Measurements from ENCODE around the gene CRACR2B.

Gene CRACR2B

DNA sequence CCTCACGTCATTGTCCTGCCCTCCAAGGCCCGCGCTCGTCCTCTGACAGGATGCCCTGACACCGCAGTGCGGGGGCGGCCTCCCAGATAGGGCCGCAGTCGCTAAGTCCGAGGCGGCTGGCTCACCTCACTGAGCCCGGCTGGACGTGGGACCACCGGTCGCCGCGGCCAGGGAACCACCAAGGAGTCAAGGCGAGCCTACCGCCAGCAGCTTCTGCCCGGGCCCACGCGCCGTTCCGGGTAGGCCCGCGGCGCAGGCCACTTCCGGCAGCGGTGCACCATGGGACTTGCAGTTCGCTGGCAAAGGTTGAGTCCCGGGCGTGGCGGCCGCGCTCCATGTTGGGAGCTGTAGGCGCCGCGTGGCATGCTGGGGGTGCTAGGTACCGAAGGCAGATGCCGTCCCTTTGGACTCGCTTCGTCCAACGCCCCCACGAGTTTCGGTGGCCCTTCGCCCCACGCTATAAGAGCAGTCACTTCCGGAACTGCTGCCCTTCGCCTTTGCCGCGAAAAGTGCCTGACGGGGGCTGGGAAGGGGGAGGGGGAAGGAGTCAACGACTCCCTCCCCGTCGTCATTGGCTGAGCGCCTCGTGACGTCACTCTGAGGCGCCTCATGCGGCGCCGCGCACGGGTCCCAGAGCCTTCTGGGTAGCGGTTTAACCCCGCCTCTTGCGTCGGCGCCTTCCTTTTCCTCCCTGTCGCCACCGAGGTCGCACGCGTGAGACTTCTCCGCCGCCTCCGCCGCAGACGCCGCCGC, 18.3 kb upstream of the CRACR2B start, which contains the start of gene RPLP2:
TSS of gene RPLP2 (plus strand) at position 681 of the 753 bp plus-strand sequence. CDS start 268 bp downstream, outside the sequence.
- H3K36me3 ChIP-seq (ENCODE audit: control insufficient read depth, low read length): peaks cover 59% of the 10 kb centered on the region
- peaks cover 55% of the 10 kb centered on the region for H3K4me1 ChIP-seq (ENCODE audit: control insufficient read depth, low read length)
- H3F3A ChIP-seq (ENCODE audit: control insufficient read depth, insufficient read depth): peaks cover 42% of the 10 kb centered on the region
- H3K79me2 ChIP-seq (ENCODE audit: control insufficient read depth, low read length): peaks cover 58% of the 10 kb centered on the region
- no peaks in the 10 kb centered on the region for H3K27me3 ChIP-seq (ENCODE audit: control insufficient read depth, low read length)
- TF ChIP-seq EZH2phosphoT487 (IDR thresholded peaks at IDR 0.05; ENCODE audit: borderline replicate concordance, low read length): no peak
- TF ChIP-seq, protein P1, sequence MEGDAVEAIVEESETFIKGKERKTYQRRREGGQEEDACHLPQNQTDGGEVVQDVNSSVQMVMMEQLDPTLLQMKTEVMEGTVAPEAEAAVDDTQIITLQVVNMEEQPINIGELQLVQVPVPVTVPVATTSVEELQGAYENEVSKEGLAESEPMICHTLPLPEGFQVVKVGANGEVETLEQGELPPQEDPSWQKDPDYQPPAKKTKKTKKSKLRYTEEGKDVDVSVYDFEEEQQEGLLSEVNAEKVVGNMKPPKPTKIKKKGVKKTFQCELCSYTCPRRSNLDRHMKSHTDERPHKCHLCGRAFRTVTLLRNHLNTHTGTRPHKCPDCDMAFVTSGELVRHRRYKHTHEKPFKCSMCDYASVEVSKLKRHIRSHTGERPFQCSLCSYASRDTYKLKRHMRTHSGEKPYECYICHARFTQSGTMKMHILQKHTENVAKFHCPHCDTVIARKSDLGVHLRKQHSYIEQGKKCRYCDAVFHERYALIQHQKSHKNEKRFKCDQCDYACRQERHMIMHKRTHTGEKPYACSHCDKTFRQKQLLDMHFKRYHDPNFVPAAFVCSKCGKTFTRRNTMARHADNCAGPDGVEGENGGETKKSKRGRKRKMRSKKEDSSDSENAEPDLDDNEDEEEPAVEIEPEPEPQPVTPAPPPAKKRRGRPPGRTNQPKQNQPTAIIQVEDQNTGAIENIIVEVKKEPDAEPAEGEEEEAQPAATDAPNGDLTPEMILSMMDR (IDR thresholded peaks at IDR 0.05; ENCODE audit: low read depth, low read length, poor library complexity, severe bottlenecking): no peak
- H3K9me2 ChIP-seq (replicated peaks; ENCODE audit: control insufficient read depth, low read length): no peaks in the 10 kb centered on the region
- no peaks in the 10 kb centered on the region for H3K9me3 ChIP-seq (ENCODE audit: control insufficient read depth, insufficient read depth, low read length)
- peaks cover 20% of the 10 kb centered on the region; the same call in 1 of the 2 replicates for H4K20me1 ChIP-seq (ENCODE audit: control insufficient read depth, insufficient read depth, low read depth, low read length)
- H3K4me2 ChIP-seq (ENCODE audit: low read length): peak within 1 kb of the TSS; percentile 73
- H3K4me3 ChIP-seq (ENCODE audit: low read length): peak within 1 kb of the TSS; percentile 91
- peak within 1 kb of the TSS; percentile 75 for H3K27ac ChIP-seq (ENCODE audit: low read depth, low read length)

DNA sequence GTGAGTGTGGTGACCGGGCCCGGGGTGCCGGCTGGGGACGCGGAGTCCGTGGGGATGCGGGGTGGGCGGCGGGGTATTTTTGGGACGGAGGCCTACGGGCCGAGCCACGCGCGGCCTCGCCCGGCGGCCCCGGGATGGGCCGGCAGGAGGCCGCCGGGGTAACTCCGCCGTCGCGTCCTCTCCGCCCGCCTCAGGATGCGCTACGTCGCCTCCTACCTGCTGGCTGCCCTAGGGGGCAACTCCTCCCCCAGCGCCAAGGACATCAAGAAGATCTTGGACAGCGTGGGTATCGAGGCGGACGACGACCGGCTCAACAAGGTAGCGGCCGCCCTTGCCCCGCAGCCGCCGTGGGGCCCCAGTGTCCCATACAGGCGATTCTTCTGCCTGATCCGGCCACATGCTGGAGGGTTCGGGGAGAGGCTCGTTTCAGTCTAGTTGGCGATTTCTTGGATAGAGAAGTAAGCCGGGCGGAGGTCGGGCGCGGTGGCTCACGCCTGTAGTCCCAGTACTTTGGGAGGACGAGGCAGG, 17.6 kb upstream of the CRACR2B start:
- Histone ChIP-seq H3K4me1 (ENCODE audit: control insufficient read depth, low read length) (peaks cover 51% of the 10 kb centered on the region), H3K36me3 (ENCODE audit: control insufficient read depth, low read length) (peaks cover 60% of the 10 kb centered on the region), H3K27ac (ENCODE audit: low read depth, low read length) (peak overlapping the region; percentile 75), H3K9me3 (ENCODE audit: control insufficient read depth, insufficient read depth, low read length) (no peaks in the 10 kb centered on the region), H3K4me2 (ENCODE audit: low read length) (peak overlapping the region; percentile 67), H3K27me3 (ENCODE audit: control insufficient read depth, low read length) (no peaks in the 10 kb centered on the region), H3K79me2 (ENCODE audit: control insufficient read depth, low read length) (peaks cover 53% of the 10 kb centered on the region), H4K20me1 (ENCODE audit: control insufficient read depth, insufficient read depth, low read depth, low read length) (peaks cover 20% of the 10 kb centered on the region; the same call in 1 of the 2 replicates), H3F3A (ENCODE audit: control insufficient read depth, insufficient read depth) (peaks cover 47% of the 10 kb centered on the region), H3K9me2 (replicated peaks; ENCODE audit: control insufficient read depth, low read length) (no peaks in the 10 kb centered on the region), H3K4me3 (ENCODE audit: low read length) (peak overlapping the region; percentile 91)
- no peak for TF ChIP-seq EZH2phosphoT487 (IDR thresholded peaks at IDR 0.05; ENCODE audit: borderline replicate concordance, low read length)
- TF ChIP-seq, protein P1 (IDR thresholded peaks at IDR 0.05; ENCODE audit: low read depth, low read length, poor library complexity, severe bottlenecking): peak; percentile 12

DNA sequence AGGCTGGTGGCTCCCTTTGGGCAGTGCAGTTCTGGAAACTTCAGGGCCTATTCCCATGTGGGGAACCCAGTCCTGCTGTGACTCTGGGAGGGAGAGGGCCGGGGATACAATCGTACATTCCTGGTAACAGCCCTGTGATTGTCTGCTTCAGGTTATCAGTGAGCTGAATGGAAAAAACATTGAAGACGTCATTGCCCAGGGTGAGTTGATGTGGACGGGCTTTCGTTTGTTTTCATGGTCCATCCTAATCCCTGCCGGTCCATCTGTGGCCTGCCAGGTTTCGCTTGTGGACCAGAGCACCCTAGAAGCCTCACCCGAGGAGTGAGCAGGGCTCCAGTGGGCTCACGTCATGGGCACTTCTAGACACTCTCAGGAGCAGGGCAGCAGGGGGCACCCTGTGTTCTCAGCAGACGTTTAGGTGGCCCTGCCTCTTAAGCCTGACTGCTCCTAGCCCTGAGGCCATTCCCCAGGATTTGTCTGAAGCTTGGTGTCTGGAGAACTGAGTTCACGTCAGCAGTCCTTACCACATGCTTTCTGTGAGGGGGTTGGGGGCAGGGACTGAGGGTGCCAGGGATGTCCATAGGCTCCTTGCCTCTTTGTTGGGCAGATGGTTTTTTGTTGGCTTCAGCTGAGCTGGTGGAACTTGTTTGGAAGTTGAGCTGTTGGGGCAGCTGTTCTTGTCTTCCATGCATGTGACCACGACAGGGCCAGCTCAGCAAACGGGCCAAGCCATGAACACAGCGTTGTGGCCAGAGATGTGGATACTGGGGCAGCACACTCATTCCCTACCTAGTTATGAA, 16.1 kb upstream of the CRACR2B start:
- no peak for TF ChIP-seq EZH2phosphoT487 (IDR thresholded peaks at IDR 0.05; ENCODE audit: borderline replicate concordance, low read length)
- TF ChIP-seq, protein P1 (IDR thresholded peaks at IDR 0.05; ENCODE audit: low read depth, low read length, poor library complexity, severe bottlenecking): peak; percentile 20
- peaks cover 40% of the 10 kb centered on the region for H3K4me1 ChIP-seq (ENCODE audit: control insufficient read depth, low read length)
- no peaks in the 10 kb centered on the region for H3K27me3 ChIP-seq (ENCODE audit: control insufficient read depth, low read length)
- H3K4me3 ChIP-seq (ENCODE audit: low read length): peak overlapping the region; percentile 91
- peaks cover 20% of the 10 kb centered on the region; the same call in 1 of the 2 replicates for H4K20me1 ChIP-seq (ENCODE audit: control insufficient read depth, insufficient read depth, low read depth, low read length)
- H3K9me2 ChIP-seq (replicated peaks; ENCODE audit: control insufficient read depth, low read length): no peaks in the 10 kb centered on the region
- peaks cover 64% of the 10 kb centered on the region for H3K36me3 ChIP-seq (ENCODE audit: control insufficient read depth, low read length)
- peak overlapping the region; percentile 67 for H3K4me2 ChIP-seq (ENCODE audit: low read length)
- H3K27ac ChIP-seq (ENCODE audit: low read depth, low read length): peak overlapping the region; percentile 75
- H3F3A ChIP-seq (ENCODE audit: control insufficient read depth, insufficient read depth): peaks cover 57% of the 10 kb centered on the region
- no peaks in the 10 kb centered on the region for H3K9me3 ChIP-seq (ENCODE audit: control insufficient read depth, insufficient read depth, low read length)
- peaks cover 48% of the 10 kb centered on the region for H3K79me2 ChIP-seq (ENCODE audit: control insufficient read depth, low read length)

Data from DOHH2 (cell line).